Measurements from ENCODE around the gene MYL11. TPM values are rescaled to one million over a fixed set of nuclear protein-coding genes. Genes with fewer than 3 reads are reported as not detected.

The MYL11 gene
- total RNA-seq, 3 donors from 2014 or later (not counting 1 experiment from before 2014, with no cell fraction given), result 2.9 to 8.0 (median 7.2) TPM

DNA sequence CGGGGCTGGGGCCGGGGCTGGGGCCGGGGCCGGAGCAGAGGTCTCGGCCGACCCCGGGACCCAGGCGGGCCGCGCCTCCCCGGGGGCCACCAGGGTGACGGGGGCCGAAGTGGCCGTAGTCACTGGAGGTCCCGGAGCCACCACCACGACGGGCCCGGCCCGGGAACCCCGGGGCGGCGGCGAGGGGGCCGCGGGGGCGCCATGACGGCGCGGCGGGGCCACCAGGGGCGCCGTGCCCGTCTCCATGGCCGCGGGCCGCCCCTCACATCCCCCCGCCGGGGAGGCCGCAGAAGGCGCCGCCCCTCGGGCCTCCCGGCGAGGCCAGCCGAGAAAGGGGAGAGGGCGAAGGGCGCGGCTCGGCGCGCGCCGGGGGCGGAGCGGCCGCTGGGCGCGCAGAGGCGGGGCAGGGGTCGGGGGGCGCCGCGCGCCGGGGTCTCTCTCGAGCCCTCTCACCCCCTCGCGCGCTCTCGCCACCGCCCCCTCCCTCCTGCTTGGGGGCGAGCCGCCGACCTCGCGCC is 4.6 kb upstream of the MYL11 start:
- Histone ChIP-seq H3K4me3 (ENCODE audit: low read length) (peak overlapping the region; percentile 64), H3K36me3 (ENCODE audit: control insufficient read depth, insufficient read depth, low read length) (peaks cover 8% of the 10 kb centered on the region), H3K9me3 (ENCODE audit: control insufficient read depth, insufficient read depth, low read length) (no peaks in the 10 kb centered on the region), H3K27ac (ENCODE audit: low read length) (no peak overlapping the region), H3K4me1 (ENCODE audit: control insufficient read depth, insufficient read depth, low read length) (peaks cover 35% of the 10 kb centered on the region), H3K27me3 (ENCODE audit: control insufficient read depth, insufficient read depth, low read length) (no peaks in the 10 kb centered on the region)
- Mint-ChIP-seq H3K9me3 (no peaks in the 10 kb centered on the region), H3K4me3 (peak overlapping the region; percentile 93), H3K4me1 (peaks cover 55 to 65% of the 10 kb centered on the region in 2 donors), H3K27me3 (ENCODE audit: low read depth in 2 of 2) (peaks cover 0 to 3% of the 10 kb centered on the region in 2 donors), H3K36me3 (no peaks in the 10 kb centered on the region), H3K27ac (peak overlapping the region; percentile 91 to 94)
- ATAC-seq (peak; percentile 1 to 2 (median 2)), DNase-seq (no peak)
- intact Hi-C loops (cut with micrococcal nuclease), result loop anchor here (1.0 to 5.0 kb wide), 6 partner anchors 8 to 563 kb away; partner anchors contain the start of genes CD2BP2, DCTPP1 and MAZ
- TF ChIP-seq CTCF (IDR thresholded peaks at IDR 0.05), result no peak
- under 1% methylated on average over 76 of the region's 76 CpGs for WGBS (ENCODE audit: insufficient coverage)

- DNase-seq (peak; percentile 96 to 99), ATAC-seq (peak; percentile 82 to 94 (median 82))
- peaks cover 35% of the 10 kb centered on the region for H3K4me1 ChIP-seq (ENCODE audit: control insufficient read depth, insufficient read depth, low read length)
- under 1% methylated on average over 40 of the region's 40 CpGs for WGBS (ENCODE audit: insufficient coverage)
- H3K36me3 ChIP-seq (ENCODE audit: control insufficient read depth, insufficient read depth, low read length), result peaks cover 1% of the 10 kb centered on the region
- H3K4me3 Mint-ChIP-seq, result peak within 1 kb of the TSS; percentile 93
- peaks cover 48 to 59% of the 10 kb centered on the region in 2 donors for H3K4me1 Mint-ChIP-seq
- no peaks in the 10 kb centered on the region for H3K9me3 Mint-ChIP-seq
- H3K27me3 ChIP-seq (ENCODE audit: control insufficient read depth, insufficient read depth, low read length), result no peaks in the 10 kb centered on the region
- H3K4me3 ChIP-seq (ENCODE audit: low read length), result peak within 1 kb of the TSS; percentile 64
- peak within 1 kb of the TSS; percentile 70 for H3K27ac ChIP-seq (ENCODE audit: low read length)
- no peak for TF ChIP-seq CTCF (IDR thresholded peaks at IDR 0.05)
- intact Hi-C loops (cut with micrococcal nuclease), result loop anchor here (1.0 to 5.0 kb wide), 6 partner anchors 8 to 563 kb away; partner anchors contain the start of genes CD2BP2, DCTPP1 and MAZ
- no peaks in the 10 kb centered on the region for H3K36me3 Mint-ChIP-seq
- H3K27ac Mint-ChIP-seq, result peak within 1 kb of the TSS; percentile 91 to 94
- H3K27me3 Mint-ChIP-seq (ENCODE audit: low read depth in 2 of 2), result peaks cover 0 to 3% of the 10 kb centered on the region in 2 donors
- H3K9me3 ChIP-seq (ENCODE audit: control insufficient read depth, insufficient read depth, low read length), result no peaks in the 10 kb centered on the region
Observed at GRCh38 chr16:30370456-30371247, 4.0 kb upstream of the MYL11 start, which contains the start of gene TBC1D10B. TSS of gene TBC1D10B (minus strand) at chr16:30370494. CDS start at chr16:30370183, 311 bp downstream.

DNA sequence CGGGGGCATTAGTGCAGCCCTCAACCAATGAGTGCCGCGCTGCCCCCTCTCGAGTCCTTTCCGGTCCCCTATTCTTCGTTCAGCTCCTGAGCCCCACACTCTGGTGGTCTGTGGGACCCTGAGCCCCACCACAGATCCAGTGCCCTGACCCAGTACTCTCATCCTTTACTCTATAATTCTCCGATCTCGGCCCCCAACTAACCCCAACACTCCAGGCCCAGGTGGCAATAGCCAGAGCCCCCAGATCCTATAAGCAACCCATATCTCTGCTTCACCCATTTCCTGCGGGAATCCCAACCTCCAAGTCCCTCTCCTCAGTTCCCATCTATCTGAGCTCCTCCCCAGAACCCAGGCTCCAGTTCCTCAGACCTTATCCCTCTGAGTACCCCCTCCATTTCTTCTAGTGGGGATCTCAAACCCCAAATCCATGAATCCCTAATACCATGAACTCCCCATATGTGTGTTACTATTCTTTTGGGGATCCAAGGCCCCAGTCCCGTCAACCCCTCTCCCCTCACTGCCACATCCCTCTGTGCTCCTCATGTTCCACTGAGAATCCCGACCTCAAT is 3.3 kb upstream of the MYL11 start:
- peak overlapping the region; percentile 70 for H3K27ac ChIP-seq (ENCODE audit: low read length)
- peaks cover 38% of the 10 kb centered on the region for H3K4me1 ChIP-seq (ENCODE audit: control insufficient read depth, insufficient read depth, low read length)
- H3K27me3 ChIP-seq (ENCODE audit: control insufficient read depth, insufficient read depth, low read length), result no peaks in the 10 kb centered on the region
- TF ChIP-seq CTCF (IDR thresholded peaks at IDR 0.05), result no peak
- ATAC-seq, result no peak
- H3K4me3 Mint-ChIP-seq, result peak overlapping the region; percentile 93
- no peaks in the 10 kb centered on the region for H3K9me3 Mint-ChIP-seq
- intact Hi-C loops (cut with micrococcal nuclease), result loop anchor here (2.0 to 5.0 kb wide), 3 partner anchors 46 to 564 kb away; partner anchors contain the start of genes DCTPP1 and MAZ
- peak overlapping the region; percentile 21 for H3K4me3 ChIP-seq (ENCODE audit: low read length)
- 24% methylated on average over 11 of the region's 11 CpGs for WGBS (ENCODE audit: insufficient coverage)
- H3K27ac Mint-ChIP-seq, result peak overlapping the region; percentile 91 to 94
- H3K27me3 Mint-ChIP-seq (ENCODE audit: low read depth in 2 of 2), result peaks cover 0 to 3% of the 10 kb centered on the region in 2 donors
- H3K36me3 ChIP-seq (ENCODE audit: control insufficient read depth, insufficient read depth, low read length), result peaks cover 4% of the 10 kb centered on the region
- no peaks in the 10 kb centered on the region for H3K9me3 ChIP-seq (ENCODE audit: control insufficient read depth, insufficient read depth, low read length)
- DNase-seq, result no peak
- no peaks in the 10 kb centered on the region for H3K36me3 Mint-ChIP-seq
- peaks cover 48 to 57% of the 10 kb centered on the region in 2 donors for H3K4me1 Mint-ChIP-seq
